GM19351 (cell line): ENCODE data around the gene CARD11.

Source experiments
- ATAC-seq: cut with Tn5 transposase; IDR thresholded peaks from one replicate; pipeline ENCODE4 v1.9.1; 2021; ENCODE audit warnings: mild to moderate bottlenecking, moderate library complexity; ENCODE audit not compliant: unreplicated experiment

The CARD11 gene

DNA sequence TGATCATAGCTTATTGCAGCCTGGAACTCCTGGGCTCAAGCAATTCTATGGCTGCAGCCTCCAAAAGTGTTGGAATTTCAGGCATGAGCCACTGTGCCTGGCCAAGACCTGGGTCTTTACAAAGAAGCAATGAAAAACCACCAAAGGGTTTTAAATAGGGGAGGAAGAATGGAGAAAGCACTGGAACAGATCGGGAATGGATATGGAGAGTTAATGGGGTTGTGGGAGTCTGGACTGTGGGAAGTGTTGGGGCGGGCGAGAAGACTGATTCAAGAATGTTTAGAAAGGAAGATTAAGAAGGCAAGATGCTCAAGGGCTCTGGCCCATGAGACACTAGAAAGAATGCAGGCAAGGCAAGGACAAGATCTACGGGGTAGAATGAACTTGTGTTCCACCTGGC is 98.5 kb downstream of the CARD11 start:
- ATAC-seq, result no peak

DNA sequence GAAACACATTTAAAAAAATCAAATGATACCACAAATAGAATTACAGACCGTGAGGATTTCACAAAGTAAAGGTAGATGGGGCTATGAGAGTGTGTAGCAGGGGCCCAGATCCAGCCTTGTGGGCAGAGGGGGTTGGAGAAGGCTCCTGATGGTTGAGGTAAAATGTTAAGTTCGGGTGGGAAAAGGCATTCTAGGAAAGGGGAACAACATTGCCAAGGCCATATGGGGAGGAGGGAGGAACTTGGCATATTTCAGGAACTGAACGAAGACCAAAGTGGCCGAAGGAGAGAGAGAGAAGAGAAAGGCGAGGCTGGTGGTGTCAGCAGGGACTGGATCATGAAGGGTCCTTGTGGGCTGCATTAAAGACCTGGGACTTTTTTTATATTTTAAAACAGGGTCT is 98.9 kb downstream of the CARD11 start:
- no peak for ATAC-seq

DNA sequence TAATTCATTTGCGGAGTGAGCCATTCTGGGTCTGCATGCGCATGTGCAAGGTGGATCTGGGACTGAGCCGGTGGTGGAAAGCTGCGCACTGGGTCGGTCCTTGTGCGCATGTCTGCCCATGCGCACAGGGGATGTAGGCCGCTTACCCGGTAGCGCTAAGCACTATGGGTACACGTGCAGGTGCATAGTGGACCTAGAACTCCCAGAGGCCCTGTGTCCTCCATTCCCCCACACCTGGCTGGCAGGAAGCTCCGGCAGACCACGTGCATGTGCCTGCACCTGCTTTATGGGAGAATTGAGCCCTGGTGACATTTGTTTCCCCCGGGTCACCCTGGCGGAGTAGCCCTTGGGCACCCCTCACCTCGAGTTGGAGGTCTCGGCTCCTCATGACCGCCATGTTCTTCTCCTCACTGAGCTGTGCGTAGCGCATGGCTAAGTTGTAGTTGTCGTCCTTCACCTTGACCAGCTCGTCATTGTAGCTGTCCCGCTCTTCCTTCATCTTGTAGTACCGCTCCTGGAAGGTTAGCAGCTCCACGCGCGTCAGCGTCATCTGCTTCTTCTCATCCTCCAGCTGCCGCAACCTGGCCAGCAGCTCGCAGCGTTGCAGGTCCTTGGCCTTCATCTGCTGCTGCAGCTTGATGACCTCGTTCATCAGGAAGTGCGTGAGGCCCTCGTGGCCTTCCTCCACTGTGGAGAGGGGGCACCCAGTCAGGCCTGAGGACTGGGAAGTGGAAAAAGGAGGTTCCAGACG is 99.6 kb downstream of the CARD11 start:
- no peak for ATAC-seq

DNA sequence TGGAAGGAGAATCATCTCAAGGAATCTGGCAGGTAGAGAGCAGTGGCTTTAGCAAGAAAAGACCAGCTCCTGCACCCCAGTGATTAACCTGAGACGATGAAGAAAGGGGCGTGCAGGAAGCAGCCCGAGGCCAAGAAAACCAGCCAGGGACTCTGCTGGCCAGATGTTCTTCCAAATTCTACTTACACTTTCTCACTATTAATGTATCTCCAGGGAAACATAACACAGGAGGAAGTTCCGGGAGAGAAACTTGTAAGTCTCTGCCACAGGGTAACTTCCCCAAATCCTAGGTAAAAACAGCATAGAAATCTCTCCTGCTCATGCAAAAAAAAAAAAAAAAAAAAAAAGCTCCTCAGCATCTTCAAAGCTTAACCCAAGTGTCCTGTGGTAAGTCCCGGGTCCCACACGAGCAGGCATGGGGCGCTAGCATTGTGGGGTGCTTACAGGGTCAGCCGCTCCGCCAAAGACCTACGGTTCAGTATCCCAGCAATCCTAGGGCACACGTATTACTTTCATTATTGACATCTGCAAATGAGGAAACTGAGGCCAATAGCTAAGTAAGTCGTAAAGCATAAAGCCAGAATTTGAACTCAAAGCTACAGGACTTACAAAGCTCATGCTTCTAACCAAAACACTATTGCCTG is 102.3 kb downstream of the CARD11 start:
- no peak for ATAC-seq

DNA sequence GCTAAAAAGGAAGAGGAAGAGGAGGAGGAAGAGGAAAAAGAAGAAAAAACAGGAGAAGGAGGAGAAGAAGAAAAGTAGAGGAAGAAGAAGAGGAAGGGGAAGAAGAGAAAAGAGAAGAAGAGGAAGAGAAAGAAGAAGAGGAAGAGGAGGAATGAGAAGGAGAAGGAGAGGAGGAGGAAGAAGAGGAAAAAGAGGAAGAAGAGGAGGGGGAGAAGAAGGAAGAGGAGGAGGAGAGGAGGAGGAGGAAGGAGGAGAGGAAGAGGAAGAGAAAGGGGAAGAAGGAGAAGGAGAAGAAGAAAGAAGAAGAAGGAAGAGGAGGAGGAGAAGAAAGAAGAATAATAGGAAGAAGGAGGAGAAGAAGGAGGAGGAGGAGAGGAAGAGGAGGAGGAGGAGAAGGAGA is 103.2 kb downstream of the CARD11 start:
- no peak for ATAC-seq

DNA sequence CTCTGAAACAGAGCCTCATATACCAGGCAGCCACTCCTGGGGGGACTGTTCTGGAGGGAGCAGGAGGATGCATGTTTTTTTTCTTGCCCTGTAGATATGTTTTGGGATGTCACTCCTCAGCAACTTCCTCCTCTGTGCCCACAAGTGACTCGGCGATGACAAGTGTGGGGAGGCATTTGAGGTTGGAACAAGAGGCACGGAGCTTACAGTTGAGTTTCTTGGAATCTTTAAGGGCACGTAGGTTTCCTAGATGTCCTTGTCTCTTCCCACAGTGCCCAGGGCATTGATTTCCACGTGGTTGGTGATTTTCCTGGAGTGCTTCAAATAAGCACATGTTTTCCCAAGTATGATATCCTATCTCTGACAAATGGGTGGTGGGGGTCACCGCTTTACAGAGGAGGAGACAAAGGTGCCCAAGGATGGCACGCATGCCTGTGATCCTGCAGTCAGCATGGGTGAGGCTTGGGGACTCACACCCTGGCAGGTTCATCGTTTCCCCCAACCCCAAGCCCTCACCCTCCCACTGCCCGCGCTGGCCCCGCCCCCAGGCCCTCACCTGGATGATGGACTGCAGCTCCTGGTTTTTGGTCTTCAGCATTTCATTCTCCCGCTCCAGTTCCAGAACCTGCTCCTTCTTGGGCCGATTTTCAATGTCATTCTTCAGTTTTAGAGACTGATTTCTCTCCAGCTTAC is 104.3 kb downstream of the CARD11 start:
- no peak for ATAC-seq

DNA sequence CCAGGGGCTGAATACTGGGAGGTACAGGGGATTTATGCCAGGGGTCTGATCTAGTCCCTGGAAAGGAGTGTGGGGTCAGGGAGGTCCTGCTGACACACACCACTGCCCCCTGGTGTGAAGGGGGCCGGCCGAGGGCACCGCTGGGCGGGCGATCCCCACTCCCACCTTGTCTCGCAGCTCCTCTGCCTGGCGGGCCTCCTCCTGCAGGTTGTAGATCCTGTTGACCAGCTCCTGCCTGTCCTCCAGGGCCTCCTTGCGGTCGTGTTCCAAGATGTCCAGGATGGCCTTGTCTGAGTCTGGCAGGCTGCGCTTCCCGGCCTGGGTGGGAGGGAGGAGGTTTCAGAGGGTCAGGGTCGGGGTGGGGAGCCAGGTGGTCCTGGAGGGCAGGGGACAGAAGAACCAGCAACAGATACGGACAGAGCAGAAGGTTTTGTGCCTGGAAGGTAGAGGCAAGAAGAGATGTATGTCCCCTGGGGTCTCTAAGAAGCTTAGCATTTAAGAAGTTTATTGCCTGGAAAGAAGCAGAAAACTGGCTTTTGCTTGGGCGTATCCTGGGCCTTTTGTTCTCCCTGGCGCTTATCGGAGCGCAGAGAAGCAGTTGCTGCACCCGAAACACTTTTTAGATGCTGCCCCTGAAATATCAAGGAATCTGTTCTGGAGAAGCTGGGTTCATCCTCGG is 105.0 kb downstream of the CARD11 start:
- no peak for ATAC-seq

DNA sequence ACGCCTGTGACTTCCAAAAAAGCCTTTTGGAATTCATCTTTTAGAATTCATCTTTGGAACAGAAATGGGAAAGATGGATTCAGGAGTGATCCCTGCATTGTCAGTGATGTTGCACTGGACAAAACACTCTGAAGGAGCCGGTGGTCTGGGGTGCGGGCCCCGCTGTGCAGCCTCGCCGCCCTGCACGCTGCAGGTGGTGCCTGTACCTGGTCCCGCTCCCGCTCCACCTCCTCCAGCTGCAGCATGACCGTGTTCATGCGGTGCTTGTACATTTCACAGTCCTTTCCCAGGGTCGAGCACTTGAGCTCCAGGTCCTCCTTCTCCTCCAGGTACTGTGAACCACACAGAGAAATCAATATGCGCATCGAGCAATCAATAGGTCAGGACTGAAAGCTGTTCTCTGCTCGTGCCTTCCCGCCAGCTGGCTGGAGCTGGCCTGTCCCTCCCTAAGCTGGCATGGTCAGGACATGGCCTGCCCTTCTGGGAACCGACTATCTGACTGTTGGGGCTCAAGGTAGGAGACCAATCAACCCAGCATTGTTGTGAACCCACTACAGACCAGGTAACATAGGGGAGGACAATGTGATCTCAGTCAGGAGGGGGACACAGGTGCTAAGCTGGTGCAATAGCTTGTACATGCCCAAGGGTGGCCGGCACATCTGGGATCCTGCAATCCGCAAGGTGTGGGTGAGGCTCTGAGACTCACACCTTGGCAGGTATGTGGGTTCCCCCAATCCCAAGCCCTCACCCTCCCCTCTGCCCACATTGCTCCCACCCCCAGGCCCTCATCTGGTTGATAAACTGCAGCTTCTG is 105.8 kb downstream of the CARD11 start:
- no peak for ATAC-seq

DNA sequence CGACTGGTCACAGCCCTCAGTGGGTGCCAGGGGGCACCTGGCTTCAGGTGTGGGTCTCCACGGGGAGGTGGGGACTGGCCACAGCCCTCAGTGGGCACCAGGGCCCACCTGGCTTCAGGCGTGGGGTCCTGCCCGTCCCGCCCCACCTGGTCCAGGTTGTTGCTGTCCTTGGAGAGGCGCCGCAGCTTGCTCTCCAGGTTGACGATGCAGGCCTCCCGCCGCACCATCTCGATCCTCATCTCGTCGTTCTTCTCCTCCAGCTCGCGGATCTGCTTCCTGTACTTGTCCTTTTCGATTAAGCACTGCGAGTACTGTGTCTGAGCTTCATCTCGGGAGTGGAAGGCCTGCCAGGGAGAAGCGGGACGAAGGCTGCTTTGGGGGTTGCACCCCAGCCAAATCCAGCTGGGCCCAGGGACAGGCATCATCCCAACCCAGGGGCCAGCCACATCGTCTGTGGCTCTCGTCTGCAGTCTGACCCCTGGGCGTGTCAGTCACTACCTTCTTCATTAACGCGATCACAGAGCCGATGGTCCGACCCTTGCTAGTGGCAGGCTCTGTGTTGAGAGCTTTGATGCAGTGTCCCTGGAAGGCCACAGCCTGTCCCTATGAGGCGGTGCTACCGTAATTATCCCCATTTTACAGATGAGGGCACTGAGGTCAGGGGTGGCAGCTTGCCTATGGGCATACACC is 106.6 kb downstream of the CARD11 start:
- ATAC-seq, result no peak

DNA sequence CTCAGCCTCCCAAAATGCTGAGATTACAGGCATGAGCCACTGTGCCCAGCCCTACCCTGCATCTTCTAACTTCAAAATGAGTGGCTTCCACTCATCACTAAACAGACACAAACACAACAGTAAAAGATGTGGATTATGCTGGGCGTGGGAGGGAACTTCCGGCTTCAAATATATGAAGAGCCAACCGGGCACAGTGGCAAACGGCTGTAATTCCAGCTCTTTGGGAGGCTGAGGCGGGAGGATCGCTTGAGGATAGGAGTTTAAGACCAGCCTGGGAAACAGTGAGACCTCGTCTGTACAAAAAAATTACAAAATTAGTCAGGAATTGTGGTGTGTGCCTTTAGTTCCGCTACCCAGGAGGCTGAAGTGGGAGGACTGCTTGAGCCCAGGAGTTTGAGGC is 107.4 kb downstream of the CARD11 start:
- ATAC-seq, result no peak

DNA sequence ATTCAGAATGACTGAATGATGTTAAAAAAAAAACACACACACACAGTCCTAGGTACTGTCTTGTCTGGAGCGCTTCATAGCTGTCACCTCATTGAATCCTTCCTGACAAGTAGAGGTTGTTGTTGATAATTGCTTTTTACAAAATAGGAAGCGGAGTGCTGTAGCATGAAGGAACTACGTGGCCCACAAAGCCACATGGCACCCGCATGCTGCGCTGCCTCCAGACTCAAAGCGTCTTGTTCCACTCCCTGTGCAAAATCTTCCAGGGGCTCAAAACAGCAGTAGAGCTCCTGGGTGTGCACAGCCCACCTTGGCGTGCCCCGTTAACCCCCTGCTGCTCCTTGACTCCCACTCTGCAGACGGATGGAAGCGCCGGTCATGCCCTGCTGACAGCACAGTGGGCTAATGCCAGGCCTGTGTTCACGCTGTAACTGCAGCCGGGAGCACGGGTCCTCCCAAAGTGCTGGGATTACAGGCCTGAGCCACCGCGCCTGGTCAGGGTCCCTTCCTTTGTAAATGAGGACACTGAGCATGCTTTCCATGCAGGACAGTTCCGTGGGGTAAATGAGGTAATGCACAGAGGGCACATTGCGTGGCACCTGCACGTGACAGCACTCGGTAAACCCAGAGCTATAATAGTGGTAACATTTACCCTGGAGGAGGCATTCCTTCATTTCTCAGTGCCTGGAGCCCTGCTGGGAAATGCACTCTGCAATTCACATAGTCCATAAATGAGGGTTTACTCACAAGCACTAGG is 108.5 kb downstream of the CARD11 start:
- ATAC-seq, result no peak

DNA sequence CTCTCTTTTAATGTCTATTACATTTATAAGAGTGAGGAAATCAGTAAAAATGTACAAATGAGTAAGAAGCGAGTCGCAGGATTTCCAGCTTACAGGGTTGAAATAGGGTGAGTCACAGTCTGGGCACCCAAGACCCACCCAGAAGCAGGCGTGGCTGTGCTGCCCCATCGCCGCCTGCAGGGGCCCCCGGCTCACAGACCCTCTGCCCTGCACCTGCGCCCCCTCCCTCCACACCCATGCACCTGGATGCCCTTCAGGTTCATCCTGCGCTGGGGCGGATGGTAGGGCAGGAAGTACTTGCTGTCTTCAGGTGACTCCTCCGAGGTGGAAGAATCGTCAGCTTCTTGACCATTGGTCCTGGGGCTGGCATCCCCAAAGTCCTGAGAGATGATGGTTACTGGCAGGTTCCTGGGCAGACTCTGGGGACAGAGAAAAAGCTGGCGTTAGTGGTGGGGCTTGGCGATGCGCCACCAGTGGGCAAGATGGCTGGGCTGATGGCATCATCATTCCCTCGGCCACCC is 109.4 kb downstream of the CARD11 start:
- no peak for ATAC-seq

DNA sequence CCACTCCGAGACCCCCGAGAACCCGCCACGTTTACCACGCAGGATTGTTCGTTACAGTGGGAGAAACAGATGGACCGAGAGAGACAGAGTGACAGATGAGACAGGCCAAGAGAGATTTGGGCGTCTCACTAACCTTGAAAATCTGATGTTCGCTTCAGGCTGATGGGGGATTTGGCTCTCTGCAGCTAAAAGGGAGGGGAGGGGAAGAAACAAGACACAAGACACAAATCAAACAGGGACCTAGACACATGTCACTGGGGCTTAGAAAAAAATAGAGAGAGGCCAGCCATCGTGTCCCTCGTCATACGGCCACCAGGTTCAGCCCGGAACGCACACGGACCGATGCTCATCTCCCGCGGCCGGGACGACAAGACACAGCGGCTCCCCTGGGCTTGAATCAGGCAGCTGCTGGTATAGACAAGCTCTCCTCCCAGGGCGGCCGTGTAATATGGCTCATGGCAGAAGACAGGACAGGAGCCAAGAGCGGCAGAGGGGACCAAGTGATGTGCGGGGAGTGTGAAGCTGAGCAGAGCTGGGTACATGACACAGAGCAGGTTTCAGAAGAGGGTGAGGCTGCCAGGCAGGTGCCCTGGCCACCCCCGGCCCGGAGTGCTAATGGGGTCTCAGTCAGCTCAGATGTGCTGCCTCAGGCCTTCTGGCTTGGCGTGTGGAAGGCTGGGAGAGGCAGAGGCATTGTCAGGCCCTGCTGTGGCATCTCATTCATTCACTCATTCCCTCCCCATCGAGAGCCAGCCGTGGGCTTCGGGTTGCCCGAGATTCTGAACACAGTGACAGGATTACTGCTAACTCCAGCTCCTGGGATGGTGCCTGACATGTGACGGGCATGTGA is 111.0 kb downstream of the CARD11 start:
- ATAC-seq, result no peak

DNA sequence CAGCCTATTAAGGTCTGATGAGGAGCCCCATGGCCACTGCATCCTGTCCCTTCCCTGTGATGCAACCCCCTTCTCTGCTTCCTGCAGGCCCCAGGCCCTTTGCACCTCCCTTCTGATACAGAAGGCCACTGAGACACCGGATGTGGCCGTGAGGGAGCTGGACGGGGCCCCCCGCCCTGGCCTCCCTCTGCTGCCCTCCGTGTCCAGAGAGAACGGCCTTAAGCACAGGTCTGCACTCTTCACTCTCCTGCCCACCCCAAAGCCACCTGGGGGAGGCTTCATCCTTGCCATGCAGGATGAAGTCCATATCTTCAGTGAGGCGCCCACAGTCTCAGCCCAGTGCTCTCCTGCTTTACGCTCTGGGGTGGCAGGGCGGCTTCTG is 112.6 kb downstream of the CARD11 start:
- no peak for ATAC-seq

DNA sequence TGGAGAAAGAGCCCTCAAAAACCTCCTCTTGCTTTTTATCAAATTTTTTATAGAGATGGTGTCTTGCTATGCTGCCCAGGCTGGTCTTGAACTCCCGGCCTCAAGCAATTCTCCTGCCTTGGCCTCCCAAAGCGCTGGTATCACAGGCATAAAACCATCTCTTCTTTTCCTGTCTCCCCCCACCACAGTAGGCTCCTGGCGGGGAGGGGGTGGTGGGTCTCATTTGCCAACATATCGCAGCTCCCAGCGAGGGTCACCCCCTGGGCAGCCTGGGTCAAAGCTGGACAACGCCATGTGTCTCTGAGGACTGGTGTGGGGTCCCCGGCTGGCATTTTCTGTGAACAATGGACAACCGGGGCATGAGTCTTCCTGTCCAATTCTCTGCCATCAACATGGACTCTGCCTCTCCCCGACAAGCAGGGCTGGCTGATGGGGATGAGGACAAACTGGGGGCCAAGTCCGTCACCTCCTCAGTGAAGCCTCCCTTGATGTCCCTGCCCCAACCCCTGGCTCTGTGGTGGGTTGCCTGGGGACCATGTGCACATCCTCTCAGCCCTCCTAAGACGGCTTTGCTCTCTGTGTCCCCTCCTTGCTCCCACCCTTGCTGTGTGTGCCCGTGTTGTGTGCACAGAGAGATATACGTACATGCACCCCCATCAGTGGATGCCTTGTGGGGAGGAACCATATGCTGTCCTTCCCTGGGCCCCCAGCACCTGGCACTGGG is 113.2 kb downstream of the CARD11 start:
- no peak for ATAC-seq

DNA sequence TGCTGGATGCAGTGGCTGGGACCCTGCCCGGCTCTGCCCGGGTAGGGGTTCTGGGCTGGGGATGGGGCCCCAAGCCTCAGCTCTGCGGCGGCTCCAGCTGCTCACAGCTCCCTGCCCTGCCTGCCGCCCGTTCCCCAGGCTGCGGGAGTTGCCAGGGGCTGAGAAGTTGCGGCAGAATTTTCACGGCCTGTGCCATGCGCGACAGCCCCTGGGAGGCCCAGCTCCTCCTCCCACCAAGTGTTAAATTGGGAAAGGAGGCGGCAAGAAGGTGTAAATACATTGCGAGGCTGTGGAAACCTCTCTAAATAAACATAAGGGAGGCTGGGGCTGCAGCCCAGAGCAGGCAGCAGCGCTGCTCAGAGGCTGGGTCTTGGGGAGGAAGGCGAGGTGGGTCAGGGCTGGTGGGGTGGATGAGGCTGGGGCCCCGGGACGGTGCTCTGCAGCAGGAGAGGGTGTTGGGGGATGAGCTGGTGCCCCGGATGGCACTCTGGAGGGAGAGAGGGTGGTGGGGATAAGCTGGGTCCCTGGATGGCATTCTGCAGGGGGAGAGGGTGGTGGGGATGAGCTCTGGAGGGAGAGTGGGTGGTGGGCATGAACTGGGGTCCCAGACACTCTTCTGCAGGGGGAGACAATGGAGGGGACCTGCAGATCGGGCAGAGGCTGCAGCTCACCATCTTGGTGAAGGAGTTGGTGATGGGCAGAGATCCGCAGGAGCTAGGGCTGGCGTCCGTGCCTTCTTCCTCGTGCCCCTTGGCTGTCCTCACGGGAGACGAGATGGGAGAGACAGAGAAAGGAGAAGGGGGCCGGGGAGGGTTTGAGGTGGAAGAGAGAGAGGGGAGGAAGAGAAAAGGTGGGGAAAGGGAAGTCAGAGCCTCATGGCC is 114.1 kb downstream of the CARD11 start:
- ATAC-seq, result no peak
